Stimulated activated CD8-positive, alpha-beta memory T cell treated with anti-CD3 and anti-CD28 coated beads, Interleukin-15, amount 100 ng/mL, for 1 hour (primary cell): Measurements from ENCODE around the gene SORBS2.
A peak's percentile ranks its signal among the peaks of the same experiment; 100 is the strongest.

Experiments
- DNase-seq: peaks from one replicate; pipeline ENCODE4 v3.0.0-alpha.2; 2020; ENCODE audit warnings: low read depth

The SORBS2 gene

DNA sequence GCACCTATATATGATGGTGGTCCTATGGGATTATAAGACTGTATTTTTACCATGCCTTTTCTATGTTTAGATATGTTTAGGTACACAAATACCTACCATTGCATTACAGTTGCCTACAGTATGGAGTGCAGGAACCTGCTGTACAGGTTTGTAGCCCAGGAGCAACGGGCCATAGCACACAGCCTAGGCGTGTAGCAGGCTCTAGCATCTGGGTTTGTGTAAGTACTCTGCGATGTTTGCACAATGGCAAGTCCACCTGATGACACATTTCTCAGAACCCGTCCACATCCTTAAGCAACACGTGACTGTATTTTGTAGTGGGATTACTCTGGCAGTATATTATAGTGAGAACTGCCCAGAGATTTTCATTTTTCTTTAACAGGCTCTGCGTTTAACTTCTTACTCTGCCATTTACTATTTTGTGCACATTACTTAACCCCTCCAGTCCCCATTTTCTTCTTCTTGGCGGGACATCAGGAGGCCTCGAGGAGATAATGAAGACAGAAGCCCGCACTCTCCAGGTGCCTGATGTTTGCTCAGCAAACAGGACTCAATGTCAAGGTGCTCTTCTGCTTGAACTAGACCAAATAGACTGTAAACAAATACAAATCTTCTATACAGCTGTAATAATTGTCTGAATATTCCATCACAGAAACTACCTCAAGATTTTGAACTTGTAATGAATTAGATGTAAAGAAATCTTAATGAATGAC lies 174.7 kb downstream of the SORBS2 start:
- DNase-seq: no peak

GRCh38 chr4:185634066-185634652 lies 177.8 kb downstream of the SORBS2 start:
- no peak for DNase-seq

DNA sequence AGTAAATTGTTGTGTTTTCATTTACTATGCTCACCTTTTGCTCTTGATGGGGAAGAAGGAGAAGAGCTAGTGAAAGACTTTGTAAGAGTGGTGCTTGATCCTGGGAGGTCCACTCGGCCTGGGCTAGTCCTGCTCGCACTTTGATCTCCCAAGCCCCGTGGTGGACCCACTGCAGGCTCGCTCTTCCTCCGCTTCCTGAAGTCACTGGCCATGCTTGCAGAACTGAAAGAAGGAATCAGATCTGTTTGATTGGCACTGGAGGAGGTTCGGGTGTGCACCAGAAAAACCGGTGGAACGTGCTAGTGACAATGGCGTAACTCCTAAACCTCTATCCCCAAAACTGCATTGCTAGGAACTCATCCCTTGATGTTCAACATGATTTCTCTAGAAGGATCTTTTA lies 185.2 kb downstream of the SORBS2 start:
- DNase-seq: no peak

- DNase-seq: no peak
Observed at GRCh38 chr4:185625503-185625902, 186.5 kb downstream of the SORBS2 start.

- no peak for DNase-seq
Observed at GRCh38 chr4:185624259-185624589, 187.8 kb downstream of the SORBS2 start.

GRCh38 chr4:185623444-185624258 lies 188.3 kb downstream of the SORBS2 start:
- no peak for DNase-seq

GRCh38 chr4:185608185-185608584 lies 203.8 kb downstream of the SORBS2 start:
- DNase-seq: no peak

- no peak for DNase-seq
Observed at GRCh38 chr4:185602397-185602796, 209.6 kb downstream of the SORBS2 start.

GRCh38 chr4:185600801-185601434 lies 211.1 kb downstream of the SORBS2 start:
- no peak for DNase-seq

GRCh38 chr4:185599553-185600243 lies 212.3 kb downstream of the SORBS2 start:
- no peak for DNase-seq

GRCh38 chr4:185598846-185599552 lies 213.0 kb downstream of the SORBS2 start:
- DNase-seq: no peak

GRCh38 chr4:185597532-185598188 lies 214.3 kb downstream of the SORBS2 start:
- DNase-seq: peak; percentile 34

DNA sequence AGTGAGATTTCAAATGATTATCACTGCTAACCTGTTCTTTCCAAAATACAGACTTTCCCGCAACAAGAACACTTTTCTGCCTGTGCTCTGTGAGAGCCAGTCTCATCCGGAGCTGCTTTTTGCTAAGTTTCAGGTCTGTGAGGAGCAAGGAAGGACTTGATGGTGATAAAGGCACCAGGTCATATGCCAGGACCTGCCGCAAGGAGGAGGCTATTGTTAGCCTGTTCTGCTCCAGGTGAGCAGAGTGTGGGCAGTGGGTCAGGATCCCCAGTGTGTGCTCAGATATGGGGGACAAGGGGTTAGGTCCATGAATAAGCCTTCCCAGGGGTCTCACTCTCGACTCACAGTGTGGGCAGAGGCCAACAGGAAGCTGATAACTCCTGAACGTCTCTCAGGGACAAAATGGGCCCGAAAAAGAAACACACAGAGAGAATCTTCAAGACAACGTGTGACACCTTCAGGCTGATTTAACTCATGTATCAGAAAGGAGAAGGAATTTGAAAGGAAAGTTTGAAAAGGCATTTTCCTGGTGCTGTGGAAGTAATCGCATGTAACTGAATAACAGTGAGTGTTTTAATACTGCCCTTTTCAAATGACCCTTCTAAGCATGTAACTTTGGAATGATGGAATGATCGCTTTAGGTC lies 219.0 kb downstream of the SORBS2 start:
- no peak for DNase-seq

DNA sequence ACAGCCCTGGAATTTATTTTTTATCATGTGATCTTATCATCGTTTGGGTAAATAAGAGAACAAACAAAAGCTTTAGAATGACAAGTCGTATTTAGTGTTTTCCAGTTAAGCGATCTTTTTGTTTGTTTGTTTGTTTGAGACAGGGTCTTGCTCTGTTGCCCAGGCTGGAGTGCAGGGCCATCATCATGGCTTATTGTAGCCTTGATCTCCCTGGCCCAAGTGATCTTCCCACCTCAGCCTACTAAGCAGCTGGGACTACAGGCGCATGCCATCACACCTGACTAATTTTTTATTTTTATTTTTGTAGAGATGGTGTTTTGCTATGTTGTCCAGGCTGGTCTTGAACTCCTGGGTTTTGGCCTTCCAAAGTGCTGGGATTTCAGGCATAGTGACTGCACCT lies 219.6 kb downstream of the SORBS2 start:
- DNase-seq: no peak

DNA sequence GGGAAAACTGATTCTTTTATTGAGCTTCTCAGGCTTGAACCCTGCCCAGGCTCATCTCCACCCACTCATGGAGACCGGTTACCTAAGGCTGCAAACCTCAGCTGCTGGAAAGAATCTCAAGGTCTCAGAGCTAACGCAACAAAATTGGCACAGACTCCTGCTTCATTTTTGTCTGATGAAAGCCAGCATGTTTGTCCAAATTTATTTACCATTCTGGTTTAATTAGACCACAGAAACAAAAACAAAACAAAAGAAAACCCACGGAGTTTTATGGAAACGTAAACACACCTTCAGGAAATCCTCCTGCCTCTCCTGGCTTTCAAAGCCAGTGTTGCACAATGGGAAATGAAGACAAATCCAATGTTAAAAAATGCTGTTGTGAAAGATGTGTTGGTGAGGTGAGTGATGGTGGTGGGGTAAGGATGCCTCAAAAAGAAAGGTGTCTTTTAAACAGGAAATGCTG lies 220.3 kb downstream of the SORBS2 start:
- no peak for DNase-seq

- DNase-seq: no peak
Observed at GRCh38 chr4:185590982-185591381, 221.0 kb downstream of the SORBS2 start.

- DNase-seq: no peak
Observed at GRCh38 chr4:185589067-185589836, 222.7 kb downstream of the SORBS2 start.

- DNase-seq: peak; percentile 26
Observed at GRCh38 chr4:185587427-185588161, 224.4 kb downstream of the SORBS2 start.

GRCh38 chr4:185587030-185587426 lies 225.0 kb downstream of the SORBS2 start:
- no peak for DNase-seq
